GM23248 (cell line): ENCODE data around the gene CNTNAP5. TPM values are rescaled to one million over a fixed set of nuclear protein-coding genes. Genes with fewer than 3 reads are reported as not detected.

Experiments used
- DNase-seq: peaks from one replicate; pipeline ENCODE4 v3.0.0-alpha.2; 2015
- H2AFZ ChIP-seq: fragments of 200-600 bp; sonication (generic); 2 replicates; pipeline ENCODE4 v1.6.1; 2016; ENCODE audit warnings: antibody characterized with exemption
- H3F3A ChIP-seq: fragments of 200-600 bp; sonication (generic); 2 replicates; pipeline ENCODE4 v1.6.1; 2016; ENCODE audit warnings: mild to moderate bottlenecking, antibody characterized with exemption, mixed run types; ENCODE audit not compliant: insufficient read depth
- H3K27ac ChIP-seq: fragments of 200-600 bp; sonication (generic); 2 replicates; pipeline ENCODE4 v1.5.1; 2016; ENCODE audit warnings: mild to moderate bottlenecking
- H3K27me3 ChIP-seq: fragments of 200-600 bp; sonication (generic); replicated peaks from 2 replicates; pipeline ENCODE4 v1.6.1; 2016; ENCODE audit warnings: mild to moderate bottlenecking; ENCODE audit not compliant: insufficient read depth
- H3K36me3 ChIP-seq: fragments of 200-600 bp; sonication (generic); 2 replicates; pipeline ENCODE4 v1.6.1; 2016; ENCODE audit warnings: low read depth, mild to moderate bottlenecking
- H3K4me1 ChIP-seq: fragments of 200-600 bp; sonication (generic); 2 replicates; pipeline ENCODE4 v1.6.1; 2016; ENCODE audit warnings: mild to moderate bottlenecking; ENCODE audit not compliant: insufficient read depth
- H3K4me2 ChIP-seq: fragments of 200-600 bp; sonication (generic); one replicate; pipeline ENCODE4 v1.6.1; 2016; ENCODE audit warnings: mild to moderate bottlenecking; ENCODE audit not compliant: unreplicated experiment
- H3K4me3 ChIP-seq: fragments of 200-600 bp; sonication (generic); 2 replicates; pipeline ENCODE4 v1.5.1; 2016; ENCODE audit warnings: mild to moderate bottlenecking
- H3K79me2 ChIP-seq: fragments of 200-600 bp; sonication (generic); 2 replicates; pipeline ENCODE4 v1.6.1; 2016; ENCODE audit warnings: mild to moderate bottlenecking; ENCODE audit not compliant: insufficient read depth
- H3K9ac ChIP-seq: fragments of 200-600 bp; sonication (generic); 2 replicates; pipeline ENCODE4 v1.6.1; 2016; ENCODE audit warnings: mild to moderate bottlenecking
- H3K9me2 ChIP-seq: fragments of 200-600 bp; sonication (generic); 2 replicates; pipeline ENCODE4 v1.6.1; 2016; ENCODE audit warnings: mixed run types, mild to moderate bottlenecking, moderate library complexity; ENCODE audit not compliant: insufficient read depth
- H3K9me3 ChIP-seq: fragments of 200-600 bp; sonication (generic); one replicate; pipeline ENCODE4 v1.6.1; 2017; ENCODE audit warnings: low read depth
- H4K20me1 ChIP-seq: fragments of 200-600 bp; sonication (generic); 2 replicates; pipeline ENCODE4 v1.6.0; 2016; ENCODE audit not compliant: insufficient read depth
- EZH2 ChIP-seq: fragments of 200-600 bp; sonication (generic); IDR thresholded peaks from 2 replicates; pipeline ENCODE4 v1.6.1; 2018; ENCODE audit warnings: antibody characterized with exemption, mild to moderate bottlenecking; ENCODE audit not compliant: insufficient read depth, poor library complexity, severe bottlenecking
- EZH2phosphoT487 ChIP-seq: fragments of 200-600 bp; sonication (generic); IDR thresholded peaks from 2 replicates; pipeline ENCODE4 v1.6.1; 2018; ENCODE audit warnings: antibody characterized with exemption, moderate library complexity, mild to moderate bottlenecking, low read depth; ENCODE audit not compliant: insufficient read depth
- WGBS, 2 experiments: methylation state at CpG; one replicate each; pipeline ENCODE4 v1.1.6; 2015 to 2017; ENCODE audit warnings: low lambda C conversion rate in 2 of 2, low coverage in 1 of 2; ENCODE audit errors: missing lambda C conversion rate in 2 of 2; 5-methylcytosine and 5-hydroxymethylcytosine counted together
- in situ Hi-C: fragments of 300-500 bp; cut with MboI; formaldehyde crosslinking; loops from 2 replicates; pipeline ENCODE4 v1.15.0; 2020
- polyA plus RNA-seq: library from polyadenylated mRNA; unstranded; fragments of >200 nt; fragmentation: Nextera tagmentation; extraction: Ambion mirVana; gene quantifications from 2 replicates; pipeline ENCODE4 v1.2.1, GENCODE V29; 2016
- total RNA-seq: library from RNA; depleted of rRNA; stranded (reverse); fragments of >200 nt; shearing (Covaris generic); gene quantifications from 2 replicates; pipeline ENCODE4 v1.2.3, GENCODE V29; 2014

CNTNAP5 gene
- total and polyA plus RNA-seq, 2 experiments from 2014 or later, result not detected

- WGBS, 2 experiments, result 25 to 39% methylated on average over 2 of the region's 2 CpGs
- no peak overlapping the region for H3K4me3 ChIP-seq
- no peaks in the 10 kb centered on the region for H3K4me1 ChIP-seq
- H4K20me1 ChIP-seq, result no peaks in the 10 kb centered on the region
- no peak overlapping the region for H2AFZ ChIP-seq
- no peak overlapping the region for H3K27ac ChIP-seq
- no peak overlapping the region for H3K9ac ChIP-seq
- in situ Hi-C loops, result no loop called here
- H3K36me3 ChIP-seq, result no peaks in the 10 kb centered on the region
- H3K9me2 ChIP-seq, result no peaks in the 10 kb centered on the region
- no peak overlapping the region for H3K4me2 ChIP-seq
- H3F3A ChIP-seq, result no peaks in the 10 kb centered on the region
- H3K27me3 ChIP-seq, result no peaks in the 10 kb centered on the region
- H3K9me3 ChIP-seq, result no peaks in the 10 kb centered on the region
- H3K79me2 ChIP-seq, result no peaks in the 10 kb centered on the region
- TF ChIP-seq EZH2phosphoT487, result no peak
- TF ChIP-seq EZH2, result no peak
- DNase-seq, result no peak
Measured at GRCh38 chr2:124797049-124797448, 772.0 kb downstream of the CNTNAP5 start.

GRCh38 chr2:124798551-124798950 is 773.5 kb downstream of the CNTNAP5 start:
- Histone ChIP-seq H3K4me2 (no peak overlapping the region), H3K27me3 (no peaks in the 10 kb centered on the region), H3K9me2 (no peaks in the 10 kb centered on the region), H3K9me3 (no peaks in the 10 kb centered on the region), H3K36me3 (no peaks in the 10 kb centered on the region), H2AFZ (no peak overlapping the region), H3K27ac (no peak overlapping the region), H3K4me1 (no peaks in the 10 kb centered on the region), H3F3A (no peaks in the 10 kb centered on the region), H3K79me2 (no peaks in the 10 kb centered on the region), H3K9ac (no peak overlapping the region), H3K4me3 (no peak overlapping the region), H4K20me1 (no peaks in the 10 kb centered on the region)
- in situ Hi-C loops, result no loop called here
- WGBS, 2 experiments, result 6 to 13% methylated on average over 1 of the region's 1 CpG
- no peak for DNase-seq
- no peak for TF ChIP-seq EZH2
- TF ChIP-seq EZH2phosphoT487, result no peak

- H3K4me2 ChIP-seq, result no peak overlapping the region
- no peak overlapping the region for H3K9ac ChIP-seq
- DNase-seq, result peak; percentile 43
- no peaks in the 10 kb centered on the region for H3K36me3 ChIP-seq
- 21 to 22% methylated on average over 5 of the region's 5 CpGs for WGBS, 2 experiments
- no peaks in the 10 kb centered on the region for H3K9me2 ChIP-seq
- no peak overlapping the region for H2AFZ ChIP-seq
- no peaks in the 10 kb centered on the region for H3K9me3 ChIP-seq
- H3F3A ChIP-seq, result no peaks in the 10 kb centered on the region
- no peak for TF ChIP-seq EZH2
- no peak for TF ChIP-seq EZH2phosphoT487
- H3K27ac ChIP-seq, result no peak overlapping the region
- no peaks in the 10 kb centered on the region for H3K79me2 ChIP-seq
- in situ Hi-C loops, result no loop called here
- H3K4me1 ChIP-seq, result no peaks in the 10 kb centered on the region
- no peak overlapping the region for H3K4me3 ChIP-seq
- no peaks in the 10 kb centered on the region for H3K27me3 ChIP-seq
- H4K20me1 ChIP-seq, result no peaks in the 10 kb centered on the region
Measured at GRCh38 chr2:124804014-124804940, 779.2 kb downstream of the CNTNAP5 start.

- Histone ChIP-seq H3K4me1 (no peaks in the 10 kb centered on the region), H3K9me3 (no peaks in the 10 kb centered on the region), H3K79me2 (no peaks in the 10 kb centered on the region), H3F3A (no peaks in the 10 kb centered on the region), H4K20me1 (no peaks in the 10 kb centered on the region), H2AFZ (no peak overlapping the region), H3K4me3 (no peak overlapping the region), H3K27me3 (no peaks in the 10 kb centered on the region), H3K36me3 (no peaks in the 10 kb centered on the region), H3K9ac (no peak overlapping the region), H3K9me2 (no peaks in the 10 kb centered on the region), H3K4me2 (no peak overlapping the region), H3K27ac (no peak overlapping the region)
- in situ Hi-C loops, result no loop called here
- TF ChIP-seq EZH2, result no peak
- no peak for TF ChIP-seq EZH2phosphoT487
- WGBS, 2 experiments, result 20 to 22% methylated on average over 3 of the region's 3 CpGs
- DNase-seq, result no peak
Measured at GRCh38 chr2:124805060-124805459, 780.0 kb downstream of the CNTNAP5 start.
